ENCODE measurements around the gene CCDC169.
"Not testable (repeated sequence)": the region's sequence is repeated elsewhere in the genome, so short reads cannot be mapped to it uniquely, and the experiment has no call there.

Gene CCDC169

GRCh38 chr13:36297366-36298338 is at the start of gene CCDC169:
CCDC169 (minus strand) TSS chr13:36297814; CDS start chr13:36297719, 95 bp downstream.
- peak; percentile 68 for DNase-seq (ENCODE audit: low read depth)

GRCh38 chr13:36346222-36347083 is 48.8 kb upstream of the CCDC169 start, which contains the start of gene SPART:
SPART (minus strand) TSS chr13:36346394; CDS start chr13:36335830, 10,564 bp downstream.
- DNase-seq (ENCODE audit: low read depth), result peak; percentile 92

GRCh38 chr13:36345438-36346221 is 48.0 kb upstream of the CCDC169 start:
- peak; percentile 89 for DNase-seq (ENCODE audit: low read depth)

- no peak for DNase-seq (ENCODE audit: low read depth)
These were observed 47.3 kb upstream of the CCDC169 start for GRCh38 chr13:36344886-36345437.

- DNase-seq (ENCODE audit: low read depth), result peak; percentile 39
These were observed 46.6 kb upstream of the CCDC169 start for GRCh38 chr13:36344173-36344572.

- no peak for DNase-seq (ENCODE audit: low read depth)
These were observed 46.2 kb upstream of the CCDC169 start for GRCh38 chr13:36343766-36344165.

- no peak for DNase-seq (ENCODE audit: low read depth)
These were observed 45.1 kb upstream of the CCDC169 start for GRCh38 chr13:36342715-36343114.

GRCh38 chr13:36341718-36342117 is 44.1 kb upstream of the CCDC169 start:
- DNase-seq (ENCODE audit: low read depth), result peak; percentile 59

GRCh38 chr13:36339600-36340155 is 42.1 kb upstream of the CCDC169 start:
- no peak for DNase-seq (ENCODE audit: low read depth)

GRCh38 chr13:36337938-36338641 is 40.5 kb upstream of the CCDC169 start:
- DNase-seq (ENCODE audit: low read depth), result no peak

GRCh38 chr13:36332986-36333385 is 35.4 kb upstream of the CCDC169 start:
- DNase-seq (ENCODE audit: low read depth), result peak; percentile 51

- DNase-seq (ENCODE audit: low read depth), result not testable (repeated sequence)
These were observed 34.6 kb upstream of the CCDC169 start for GRCh38 chr13:36332255-36332654.

GRCh38 chr13:36331280-36331679 is 33.7 kb upstream of the CCDC169 start:
- no peak for DNase-seq (ENCODE audit: low read depth)

- no peak for DNase-seq (ENCODE audit: low read depth)
These were observed 31.7 kb upstream of the CCDC169 start for GRCh38 chr13:36329361-36329760.

- no peak for DNase-seq (ENCODE audit: low read depth)
These were observed 31.2 kb upstream of the CCDC169 start for GRCh38 chr13:36328821-36329220.

GRCh38 chr13:36325912-36326311 is 28.3 kb upstream of the CCDC169 start:
- DNase-seq (ENCODE audit: low read depth), result no peak

- DNase-seq (ENCODE audit: low read depth), result not testable (repeated sequence)
These were observed 27.3 kb upstream of the CCDC169 start for GRCh38 chr13:36324881-36325280.

GRCh38 chr13:36323951-36324566 is 26.4 kb upstream of the CCDC169 start:
- DNase-seq (ENCODE audit: low read depth), result peak; percentile 96

GRCh38 chr13:36323408-36323807 is 25.8 kb upstream of the CCDC169 start:
- no peak for DNase-seq (ENCODE audit: low read depth)

- not testable (repeated sequence) for DNase-seq (ENCODE audit: low read depth)
These were observed 22.2 kb upstream of the CCDC169 start for GRCh38 chr13:36319793-36320192.

Data from EH (cell line).